GM19463 (cell line): ENCODE measurements around the gene KLHL11.
"Not testable (repeated sequence)": the region's sequence is repeated elsewhere in the genome, so short reads cannot be mapped to it uniquely, and the experiment has no call there.

Experiments
- ATAC-seq: cut with Tn5 transposase; IDR thresholded peaks from one replicate; pipeline ENCODE4 v1.9.1; 2021; ENCODE audit warnings: mild to moderate bottlenecking, moderate library complexity; ENCODE audit not compliant: unreplicated experiment

KLHL11 gene

GRCh38 chr17:41840781-41841180 is 24.4 kb downstream of the KLHL11 start:
- not testable (repeated sequence) for ATAC-seq

GRCh38 chr17:41839448-41839847 is 25.8 kb downstream of the KLHL11 start:
- ATAC-seq = not testable (repeated sequence)

- ATAC-seq = no peak
Observed at GRCh38 chr17:41837761-41838538, 27.3 kb downstream of the KLHL11 start, which contains the start of gene KLHL10. Gene KLHL10 (plus strand): TSS chr17:41837825. CDS start chr17:41837933, 108 bp downstream.

- ATAC-seq = no peak
Observed at GRCh38 chr17:41836550-41837196, 28.6 kb downstream of the KLHL11 start.

- no peak for ATAC-seq
Observed at GRCh38 chr17:41835800-41836549, 29.2 kb downstream of the KLHL11 start, which contains the start of gene NT5C3B. Gene NT5C3B (minus strand): TSS chr17:41836232. CDS start chr17:41836193, 39 bp downstream.

- no peak for ATAC-seq
Observed at GRCh38 chr17:41835214-41835799, 29.9 kb downstream of the KLHL11 start.

GRCh38 chr17:41829961-41830360 is 35.3 kb downstream of the KLHL11 start:
- not testable (repeated sequence) for ATAC-seq

- no peak for ATAC-seq
Observed at GRCh38 chr17:41825175-41825845, 39.9 kb downstream of the KLHL11 start.

GRCh38 chr17:41824086-41824485 is 41.1 kb downstream of the KLHL11 start:
- ATAC-seq = no peak

- no peak for ATAC-seq
Observed at GRCh38 chr17:41823580-41823979, 41.6 kb downstream of the KLHL11 start.

GRCh38 chr17:41823141-41823524 is 42.1 kb downstream of the KLHL11 start:
- ATAC-seq = no peak

GRCh38 chr17:41822216-41823140 is 42.7 kb downstream of the KLHL11 start:
- no peak for ATAC-seq

GRCh38 chr17:41821776-41822175 is 43.4 kb downstream of the KLHL11 start:
- ATAC-seq = no peak

- ATAC-seq = no peak
Observed at GRCh38 chr17:41818024-41818423, 47.2 kb downstream of the KLHL11 start.

GRCh38 chr17:41816637-41817320 is 48.4 kb downstream of the KLHL11 start:
- ATAC-seq = no peak

- no peak for ATAC-seq
Observed at GRCh38 chr17:41814195-41814594, 51.0 kb downstream of the KLHL11 start.

GRCh38 chr17:41813699-41814124 is 51.5 kb downstream of the KLHL11 start:
- no peak for ATAC-seq

GRCh38 chr17:41813152-41813680 is 52.0 kb downstream of the KLHL11 start:
- ATAC-seq = no peak
